ENCODE data around the gene EEF1AKMT2. TPM values are rescaled to one million over a fixed set of nuclear protein-coding genes. Genes with fewer than 3 reads are reported as not detected.

EEF1AKMT2 gene
- total and polyA plus RNA-seq, 2 of the 13 experiments (the other 11 are each of a cell fraction or from before 2014, with no cell fraction given): 11.3 to 19.3 TPM

DNA sequence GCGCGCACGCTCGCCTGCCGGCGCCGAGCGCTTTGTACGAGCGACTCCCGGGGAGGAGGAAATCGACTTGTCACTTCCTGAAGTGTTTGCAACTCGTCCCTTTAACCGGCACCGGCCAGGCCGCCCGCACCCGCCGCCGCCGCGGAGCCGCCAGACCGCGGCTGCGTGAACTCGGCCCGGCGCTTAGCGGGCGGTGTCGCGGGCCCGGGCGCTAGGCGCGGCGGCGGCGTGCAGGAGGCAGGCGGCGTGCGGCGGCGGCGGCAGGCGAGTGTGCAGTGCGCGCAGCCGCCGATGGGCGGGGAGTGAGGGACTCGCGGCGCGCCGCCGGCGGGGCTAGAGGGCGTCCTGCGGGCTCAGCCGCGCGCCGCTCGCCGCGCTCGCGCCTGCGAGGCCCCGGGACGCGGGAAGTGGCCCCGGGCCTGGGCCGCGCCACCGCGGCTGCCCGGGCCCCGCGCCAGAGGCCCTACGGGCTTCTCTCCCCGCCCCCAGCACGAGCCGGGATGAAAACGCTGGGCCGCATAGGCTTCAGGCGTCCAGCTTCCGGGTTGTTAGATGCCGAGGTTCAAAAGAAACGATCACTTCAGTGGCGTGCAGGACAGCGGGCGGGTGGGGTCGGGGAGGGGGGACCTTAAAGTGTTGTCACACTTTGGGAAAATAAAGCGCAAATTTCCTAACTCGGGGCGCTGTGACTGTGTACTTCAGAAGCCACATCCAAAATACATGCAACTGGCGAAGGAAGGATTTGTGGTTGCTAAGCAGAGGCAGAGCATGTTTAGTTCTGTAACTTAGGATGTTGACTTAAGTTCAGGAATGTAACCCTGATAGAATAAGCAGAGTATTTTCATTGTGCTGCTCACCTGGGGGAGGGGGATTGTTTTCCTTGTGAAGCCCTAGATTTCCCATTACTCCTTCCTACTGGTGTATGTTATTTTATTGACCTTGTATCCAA lies 47.3 kb downstream of the EEF1AKMT2 start, which contains the start of gene FAM53B (continued):
- TF ChIP-seq FOXC1 (CRISPR knock-in tag; IDR thresholded peaks at IDR 0.05; ENCODE audit: borderline replicate concordance): no peak
- no peak for TF ChIP-seq GFI1 (CRISPR knock-in tag; IDR thresholded peaks at IDR 0.05; ENCODE audit: borderline replicate concordance)
- TF ChIP-seq, protein P1, sequence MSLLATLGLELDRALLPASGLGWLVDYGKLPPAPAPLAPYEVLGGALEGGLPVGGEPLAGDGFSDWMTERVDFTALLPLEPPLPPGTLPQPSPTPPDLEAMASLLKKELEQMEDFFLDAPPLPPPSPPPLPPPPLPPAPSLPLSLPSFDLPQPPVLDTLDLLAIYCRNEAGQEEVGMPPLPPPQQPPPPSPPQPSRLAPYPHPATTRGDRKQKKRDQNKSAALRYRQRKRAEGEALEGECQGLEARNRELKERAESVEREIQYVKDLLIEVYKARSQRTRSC (CRISPR knock-in tag; IDR thresholded peaks at IDR 0.05; ENCODE audit: low read depth): no peak
- TF ChIP-seq ZNF746 (CRISPR knock-in tag; IDR thresholded peaks at IDR 0.05): no peak
- peak; percentile 66; the same call in 1 of the 2 replicates for TF ChIP-seq ELF3 (CRISPR knock-in tag; IDR thresholded peaks at IDR 0.05)
- TF ChIP-seq SOX6 (IDR thresholded peaks at IDR 0.05): no peak
- peak; percentile 75 for TF ChIP-seq SOX6 (CRISPR knock-in tag; IDR thresholded peaks at IDR 0.05)
- TF ChIP-seq ZEB1 (IDR thresholded peaks at IDR 0.05; ENCODE audit: insufficient replicate concordance, low read depth): no peak
- TF ChIP-seq AKAP8 (CRISPR knock-in tag; IDR thresholded peaks at IDR 0.05): no peak
- TF ChIP-seq, protein P2, sequence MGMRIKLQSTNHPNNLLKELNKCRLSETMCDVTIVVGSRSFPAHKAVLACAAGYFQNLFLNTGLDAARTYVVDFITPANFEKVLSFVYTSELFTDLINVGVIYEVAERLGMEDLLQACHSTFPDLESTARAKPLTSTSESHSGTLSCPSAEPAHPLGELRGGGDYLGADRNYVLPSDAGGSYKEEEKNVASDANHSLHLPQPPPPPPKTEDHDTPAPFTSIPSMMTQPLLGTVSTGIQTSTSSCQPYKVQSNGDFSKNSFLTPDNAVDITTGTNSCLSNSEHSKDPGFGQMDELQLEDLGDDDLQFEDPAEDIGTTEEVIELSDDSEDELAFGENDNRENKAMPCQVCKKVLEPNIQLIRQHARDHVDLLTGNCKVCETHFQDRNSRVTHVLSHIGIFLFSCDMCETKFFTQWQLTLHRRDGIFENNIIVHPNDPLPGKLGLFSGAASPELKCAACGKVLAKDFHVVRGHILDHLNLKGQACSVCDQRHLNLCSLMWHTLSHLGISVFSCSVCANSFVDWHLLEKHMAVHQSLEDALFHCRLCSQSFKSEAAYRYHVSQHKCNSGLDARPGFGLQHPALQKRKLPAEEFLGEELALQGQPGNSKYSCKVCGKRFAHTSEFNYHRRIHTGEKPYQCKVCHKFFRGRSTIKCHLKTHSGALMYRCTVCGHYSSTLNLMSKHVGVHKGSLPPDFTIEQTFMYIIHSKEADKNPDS (CRISPR knock-in tag; IDR thresholded peaks at IDR 0.05): no peak
- no peak for TF ChIP-seq JUND (CRISPR knock-in tag; IDR thresholded peaks at IDR 0.05)
- TF ChIP-seq ZMAT3 (CRISPR knock-in tag; conservative IDR thresholded peaks at IDR 0.05): 0 out of 2 replicates have a peak, but pooled peaks have one; percentile 46
- no peak for TF ChIP-seq ZNF619 (CRISPR knock-in tag; IDR thresholded peaks at IDR 0.05)
- no peak for TF ChIP-seq ZBTB20 (CRISPR knock-in tag; IDR thresholded peaks at IDR 0.05; ENCODE audit: borderline replicate concordance, low read depth)
- no peak for TF ChIP-seq TOPORS (CRISPR knock-in tag; IDR thresholded peaks at IDR 0.05)
- TF ChIP-seq SIN3B (IDR thresholded peaks at IDR 0.05; ENCODE audit: low read length): no peak
- TF ChIP-seq, protein P3, sequence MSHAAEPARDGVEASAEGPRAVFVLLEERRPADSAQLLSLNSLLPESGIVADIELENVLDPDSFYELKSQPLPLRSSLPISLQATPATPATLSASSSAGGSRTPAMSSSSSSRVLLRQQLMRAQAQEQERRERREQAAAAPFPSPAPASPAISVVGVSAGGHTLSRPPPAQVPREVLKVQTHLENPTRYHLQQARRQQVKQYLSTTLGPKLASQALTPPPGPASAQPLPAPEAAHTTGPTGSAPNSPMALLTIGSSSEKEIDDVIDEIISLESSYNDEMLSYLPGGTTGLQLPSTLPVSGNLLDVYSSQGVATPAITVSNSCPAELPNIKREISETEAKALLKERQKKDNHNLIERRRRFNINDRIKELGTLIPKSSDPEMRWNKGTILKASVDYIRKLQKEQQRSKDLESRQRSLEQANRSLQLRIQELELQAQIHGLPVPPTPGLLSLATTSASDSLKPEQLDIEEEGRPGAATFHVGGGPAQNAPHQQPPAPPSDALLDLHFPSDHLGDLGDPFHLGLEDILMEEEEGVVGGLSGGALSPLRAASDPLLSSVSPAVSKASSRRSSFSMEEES (CRISPR knock-in tag; IDR thresholded peaks at IDR 0.05): no peak
- TF ChIP-seq HIVEP1 (CRISPR knock-in tag; IDR thresholded peaks at IDR 0.05): no peak
- TF ChIP-seq SSRP1 (CRISPR knock-in tag; IDR thresholded peaks at IDR 0.05): 0 out of 2 replicates have a peak, but pooled peaks have one; percentile 37
- TF ChIP-seq ZSCAN9 (CRISPR knock-in tag; IDR thresholded peaks at IDR 0.05; ENCODE audit: borderline replicate concordance): no peak
- TF ChIP-seq, protein P4, sequence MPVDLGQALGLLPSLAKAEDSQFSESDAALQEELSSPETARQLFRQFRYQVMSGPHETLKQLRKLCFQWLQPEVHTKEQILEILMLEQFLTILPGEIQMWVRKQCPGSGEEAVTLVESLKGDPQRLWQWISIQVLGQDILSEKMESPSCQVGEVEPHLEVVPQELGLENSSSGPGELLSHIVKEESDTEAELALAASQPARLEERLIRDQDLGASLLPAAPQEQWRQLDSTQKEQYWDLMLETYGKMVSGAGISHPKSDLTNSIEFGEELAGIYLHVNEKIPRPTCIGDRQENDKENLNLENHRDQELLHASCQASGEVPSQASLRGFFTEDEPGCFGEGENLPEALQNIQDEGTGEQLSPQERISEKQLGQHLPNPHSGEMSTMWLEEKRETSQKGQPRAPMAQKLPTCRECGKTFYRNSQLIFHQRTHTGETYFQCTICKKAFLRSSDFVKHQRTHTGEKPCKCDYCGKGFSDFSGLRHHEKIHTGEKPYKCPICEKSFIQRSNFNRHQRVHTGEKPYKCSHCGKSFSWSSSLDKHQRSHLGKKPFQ (CRISPR knock-in tag; IDR thresholded peaks at IDR 0.05; ENCODE audit: insufficient replicate concordance): no peak
- no peak for TF ChIP-seq KLF9 (CRISPR knock-in tag; IDR thresholded peaks at IDR 0.05; ENCODE audit: low read depth)
- no peak for TF ChIP-seq NRL (CRISPR knock-in tag; IDR thresholded peaks at IDR 0.05; ENCODE audit: borderline replicate concordance)
